HPDE6-E6E7 (cell line): ENCODE results near the gene G0S2.

Experiments
- DNase-seq: peaks from one replicate; pipeline ENCODE4 v3.0.0; 2011; ENCODE audit warnings: missing footprints; ENCODE audit errors: extremely low spot score

G0S2 gene

DNA sequence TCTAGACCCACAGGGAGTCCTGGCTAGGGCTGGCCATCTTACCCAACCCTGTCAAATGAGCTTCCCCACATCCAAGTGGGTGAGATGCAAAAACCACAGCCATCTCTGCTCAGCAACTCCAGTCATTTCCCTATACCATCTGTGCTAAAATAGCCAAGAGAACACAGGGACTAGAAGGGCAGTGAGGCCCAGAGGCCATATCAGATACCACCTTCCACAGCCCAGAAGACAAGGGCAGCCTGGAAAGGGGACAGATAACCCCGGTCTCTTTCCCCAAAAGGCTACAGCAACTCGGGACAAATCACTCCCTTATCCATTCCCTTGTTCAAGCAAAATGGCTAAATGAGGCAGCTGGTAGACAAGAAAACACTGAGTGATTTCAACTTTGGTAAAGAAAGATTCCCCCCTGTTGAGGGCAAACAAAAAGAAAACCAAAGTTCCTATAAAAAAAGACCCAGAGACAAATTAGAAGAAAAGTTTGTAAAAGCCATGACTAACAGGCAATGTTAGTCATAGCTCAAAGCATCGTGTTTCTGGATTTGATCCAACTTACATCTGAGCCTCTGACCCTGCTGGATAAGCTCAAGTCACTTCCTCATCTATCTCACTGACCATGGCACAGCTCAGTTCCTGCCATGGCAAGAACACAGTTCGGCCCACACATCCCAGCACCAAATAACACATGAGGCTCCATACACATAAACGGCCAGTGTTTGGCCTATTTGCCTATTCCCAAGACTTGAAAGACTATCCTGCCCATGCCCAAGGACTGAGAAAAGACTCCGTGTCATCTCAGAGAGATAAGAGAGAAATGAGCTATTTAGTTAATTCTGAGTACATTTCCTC is 26.1 kb upstream of the G0S2 start:
- DNase-seq = no peak

DNA sequence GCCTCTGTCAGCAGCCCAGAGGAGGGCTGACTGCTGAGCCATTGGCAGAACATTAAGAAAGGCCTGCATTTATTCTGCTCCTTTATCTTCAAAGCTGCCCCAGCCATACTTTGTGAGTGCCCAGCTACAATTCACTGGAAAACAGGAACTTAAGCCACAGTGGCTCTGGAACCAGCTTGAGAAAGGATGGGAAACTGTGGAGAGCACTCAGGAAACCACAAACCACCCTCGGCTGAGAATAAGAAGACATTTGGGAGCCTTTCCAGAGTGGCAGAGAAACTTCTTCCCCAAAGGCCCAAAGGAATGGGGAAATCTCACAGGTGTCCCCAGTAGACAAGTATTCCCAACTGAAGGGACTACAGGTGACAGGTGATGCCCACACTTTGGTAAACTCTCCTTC is 24.8 kb upstream of the G0S2 start:
- DNase-seq = no peak

GRCh38 chr1:209651138-209651587 is 24.0 kb upstream of the G0S2 start:
- no peak for DNase-seq

GRCh38 chr1:209652121-209652735 is 23.0 kb upstream of the G0S2 start, which contains the start of gene LAMB3:
TSS of gene LAMB3 (minus strand) at chr1:209652425. CDS start at chr1:209650944, 1,481 bp downstream.
- no peak for DNase-seq

GRCh38 chr1:209652873-209653401 is 22.3 kb upstream of the G0S2 start:
- DNase-seq = peak; percentile 81

- DNase-seq = no peak
Measured at GRCh38 chr1:209653915-209654351, 21.3 kb upstream of the G0S2 start.

- DNase-seq = peak; percentile 87
Measured at GRCh38 chr1:209655411-209656231, 19.6 kb upstream of the G0S2 start.

DNA sequence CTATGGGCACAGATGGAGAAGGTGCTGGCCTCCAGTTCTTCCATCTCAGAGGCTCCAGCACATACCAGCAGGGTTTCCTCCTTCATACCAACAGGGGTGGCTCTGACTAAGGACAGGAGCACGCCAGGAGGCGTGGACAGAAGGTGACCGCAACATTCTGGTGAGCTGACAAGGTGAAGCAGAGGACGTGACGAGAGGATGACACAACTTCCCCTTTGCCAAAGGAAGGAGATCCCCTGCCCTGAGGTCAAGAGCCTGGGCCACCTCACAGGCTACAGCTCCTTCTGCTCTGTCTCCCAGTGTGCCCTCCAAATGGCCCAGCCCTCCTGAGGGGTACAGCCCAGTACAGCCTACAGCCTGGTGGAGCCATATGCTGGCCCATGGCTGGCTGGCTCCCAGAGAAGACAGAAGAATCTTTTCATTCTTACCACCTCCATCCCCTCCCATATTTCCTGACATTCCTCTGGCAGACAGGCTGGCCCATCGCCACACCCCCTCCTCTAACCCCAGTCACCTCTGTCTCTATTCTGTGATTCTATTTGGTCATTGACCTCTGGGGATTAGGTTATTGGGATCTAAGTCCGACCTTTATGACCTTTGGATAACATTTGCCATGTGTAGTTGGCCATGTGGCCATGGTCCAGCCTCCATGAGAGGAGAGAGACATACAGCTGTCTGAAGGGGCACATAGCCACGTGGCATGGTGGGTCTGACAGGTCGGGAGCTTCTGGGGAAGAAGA is 17.9 kb upstream of the G0S2 start:
- DNase-seq = peak; percentile 94

- DNase-seq = no peak
Measured at GRCh38 chr1:209657918-209658317, 17.3 kb upstream of the G0S2 start.

DNA sequence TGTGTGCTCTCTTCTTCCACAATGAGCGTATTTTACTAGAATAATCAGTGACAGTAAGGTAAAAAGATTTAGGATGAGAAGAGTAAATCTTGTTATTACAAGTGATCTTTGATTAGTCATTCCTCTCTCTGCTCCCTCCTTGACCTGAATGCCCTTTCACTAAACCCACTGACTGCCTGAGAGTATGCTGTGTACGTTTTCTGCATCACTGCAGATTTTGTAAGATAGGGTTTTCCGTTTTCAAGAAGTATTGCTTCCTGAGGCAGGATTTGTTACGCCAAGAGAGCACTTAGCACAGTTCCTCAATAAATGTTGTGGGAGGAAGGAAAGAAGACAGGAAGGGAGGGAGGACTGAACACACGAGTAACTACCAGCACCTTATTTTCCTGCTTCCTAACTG is 15.3 kb upstream of the G0S2 start:
- DNase-seq = no peak

DNA sequence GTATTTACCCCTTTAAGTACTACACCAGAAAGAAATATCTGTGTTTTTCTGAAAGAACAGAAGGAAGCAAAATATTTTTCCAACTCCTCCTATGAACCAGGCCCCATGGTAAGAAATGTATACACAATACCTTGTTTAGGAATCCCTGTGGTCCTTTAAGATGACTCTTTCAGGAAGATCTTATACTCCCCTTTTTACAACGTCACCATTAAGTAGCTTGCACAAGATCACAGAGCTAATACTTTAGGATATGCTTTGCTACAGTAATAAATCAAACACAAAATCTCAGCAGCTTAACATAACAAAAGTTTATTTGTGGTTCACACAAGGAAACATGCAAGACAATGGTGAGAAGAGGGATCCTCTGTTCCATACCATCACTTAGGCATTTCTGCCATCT is 14.1 kb upstream of the G0S2 start:
- no peak for DNase-seq

DNA sequence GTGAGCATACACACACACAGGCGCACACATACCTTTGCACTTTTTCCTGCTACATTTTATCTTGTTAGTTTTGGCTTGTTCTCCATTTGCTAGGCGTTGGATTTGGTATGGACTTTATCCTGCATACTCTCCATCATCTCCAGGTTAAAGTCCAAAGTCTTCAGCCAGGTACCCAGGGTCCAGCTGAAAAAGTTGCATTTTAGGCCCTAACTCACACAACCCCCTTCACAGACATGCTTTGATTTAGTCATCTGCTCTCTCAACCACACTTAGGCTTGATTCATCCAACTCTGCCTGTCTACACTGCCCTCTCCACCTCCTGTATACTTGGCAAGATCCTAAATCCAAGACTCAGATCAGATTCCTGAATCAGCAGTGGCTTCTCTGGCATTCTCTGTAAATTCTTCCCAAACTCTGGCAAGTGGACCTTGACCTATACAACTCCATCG is 12.3 kb upstream of the G0S2 start:
- DNase-seq = no peak

GRCh38 chr1:209667103-209667502 is 8.1 kb upstream of the G0S2 start:
- no peak for DNase-seq

DNA sequence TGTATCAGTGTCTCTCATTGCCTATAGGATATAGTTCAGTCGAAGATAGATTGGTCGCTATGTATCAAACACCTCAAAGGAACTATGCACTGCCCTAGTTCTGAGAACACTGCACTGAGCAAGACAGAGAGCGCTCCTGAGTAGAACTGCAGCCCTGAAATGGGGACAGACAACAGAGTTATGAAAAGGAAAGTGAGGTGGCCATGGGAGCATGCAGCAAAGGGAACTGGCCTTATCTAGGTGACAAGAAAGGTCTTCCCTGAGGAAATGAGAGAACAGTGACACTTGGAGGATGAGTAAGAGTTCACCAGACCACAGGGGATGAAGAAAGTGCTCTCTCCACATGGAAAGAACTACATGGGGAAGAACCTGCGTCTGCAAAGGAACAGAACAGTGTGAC is 7.5 kb upstream of the G0S2 start:
- no peak for DNase-seq

DNA sequence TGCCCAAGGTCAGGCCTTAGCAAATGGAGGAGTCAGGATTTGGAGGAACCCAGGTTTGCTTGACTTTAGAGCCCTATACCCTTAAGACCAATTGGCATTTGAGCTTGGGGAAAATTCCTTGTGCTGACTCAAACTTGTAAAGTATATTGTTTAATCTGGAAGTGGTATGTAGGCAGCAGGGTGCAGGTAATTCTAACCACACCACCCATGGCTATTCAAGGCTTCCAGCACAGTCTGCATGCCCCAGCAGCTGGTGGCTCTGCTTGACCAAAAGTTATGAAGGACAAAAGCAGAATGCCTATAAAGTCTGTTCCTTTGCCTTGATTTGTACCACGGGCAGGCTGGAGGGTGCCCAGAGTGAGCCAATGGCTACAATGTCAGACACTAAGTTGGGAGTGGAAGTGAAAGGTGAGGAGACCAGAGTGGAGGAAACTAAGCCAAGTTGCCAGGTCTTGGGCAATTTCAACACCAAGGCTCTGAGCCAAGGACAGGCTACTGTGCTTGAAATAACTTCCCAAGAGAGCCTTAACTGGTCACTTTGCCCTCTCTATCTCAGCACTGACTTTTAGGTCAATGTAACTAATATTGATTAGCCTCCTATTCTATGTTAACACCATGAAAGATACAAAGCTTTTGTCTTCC is 4.7 kb upstream of the G0S2 start:
- DNase-seq = no peak

DNA sequence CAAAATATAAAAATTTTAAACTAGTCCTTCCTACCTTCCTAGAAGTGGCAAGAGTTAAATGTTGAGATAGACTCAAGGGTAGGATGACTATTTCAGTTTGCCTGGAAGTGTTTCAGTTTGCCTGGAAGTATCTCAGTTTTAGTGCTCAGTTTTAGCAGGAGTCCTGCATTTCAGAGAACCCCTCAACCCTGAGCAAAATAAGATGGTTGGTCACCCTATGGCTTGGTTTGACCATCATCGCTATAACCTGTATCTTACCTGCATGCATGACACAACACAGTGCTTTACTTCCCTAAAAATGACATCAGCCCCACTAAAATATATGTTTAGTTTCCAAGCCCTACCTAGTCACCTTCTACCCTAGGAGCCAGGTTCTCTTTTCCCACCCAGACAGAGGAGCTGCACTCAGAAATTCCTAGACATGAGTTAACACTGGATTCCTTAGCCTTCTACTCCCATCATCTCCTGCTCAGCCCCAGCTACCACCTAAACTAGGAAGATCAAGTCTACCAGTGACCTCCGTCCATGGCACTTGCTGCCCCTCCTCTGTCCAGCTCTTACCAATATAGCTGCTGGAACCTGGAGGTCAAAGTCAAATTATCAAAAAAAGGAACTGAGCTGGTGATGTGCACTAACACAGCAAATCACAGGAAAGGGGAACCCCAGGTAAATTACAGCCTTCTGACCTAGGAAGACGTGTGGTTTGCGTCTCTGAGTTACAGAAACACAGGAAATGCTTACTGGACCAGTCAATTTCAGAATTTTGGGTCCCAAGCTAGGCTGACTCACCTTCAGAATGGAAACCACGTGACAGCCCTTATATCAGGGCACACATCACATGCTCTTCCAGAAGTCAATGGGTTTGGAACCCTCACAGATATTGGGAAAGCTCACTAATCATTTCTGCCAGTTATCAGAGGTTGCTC is 2.2 kb upstream of the G0S2 start:
- no peak for DNase-seq

GRCh38 chr1:209673631-209674417 is 1.4 kb upstream of the G0S2 start:
- no peak for DNase-seq

DNA sequence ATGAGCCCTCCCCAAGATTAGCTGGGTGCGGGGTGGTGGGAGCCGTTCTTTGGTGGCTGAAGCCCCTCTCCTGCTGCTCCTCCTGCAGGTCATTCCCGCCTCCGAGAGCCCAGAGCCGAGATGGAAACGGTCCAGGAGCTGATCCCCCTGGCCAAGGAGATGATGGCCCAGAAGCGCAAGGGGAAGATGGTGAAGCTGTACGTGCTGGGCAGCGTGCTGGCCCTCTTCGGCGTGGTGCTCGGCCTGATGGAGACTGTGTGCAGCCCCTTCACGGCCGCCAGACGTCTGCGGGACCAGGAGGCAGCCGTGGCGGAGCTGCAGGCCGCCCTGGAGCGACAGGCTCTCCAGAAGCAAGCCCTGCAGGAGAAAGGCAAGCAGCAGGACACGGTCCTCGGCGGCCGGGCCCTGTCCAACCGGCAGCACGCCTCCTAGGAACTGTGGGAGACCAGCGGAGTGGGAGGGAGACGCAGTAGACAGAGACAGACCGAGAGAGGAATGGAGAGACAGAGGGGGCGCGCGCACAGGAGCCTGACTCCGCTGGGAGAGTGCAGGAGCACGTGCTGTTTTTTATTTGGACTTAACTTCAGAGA is 448 bp downstream of the G0S2 start:
- DNase-seq = no peak
